ENCODE results near the gene RETNLB. TPM values are rescaled to one million over a fixed set of nuclear protein-coding genes. Genes with fewer than 3 reads are reported as not detected.

RETNLB gene, protein sequence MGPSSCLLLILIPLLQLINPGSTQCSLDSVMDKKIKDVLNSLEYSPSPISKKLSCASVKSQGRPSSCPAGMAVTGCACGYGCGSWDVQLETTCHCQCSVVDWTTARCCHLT
- total RNA-seq (2016; rRNA removed; fragmentation: Illumina TruSeq; extraction: Trizol) (not detected in 2 replicates), polyA plus RNA-seq (2011; rRNA removed) (not detected in 2 replicates), polyA minus RNA-seq (2011; rRNA and poly(A)+ RNA removed; ENCODE audit: low replicate concordance) (not detected in 2 replicates), Bru-seq, nascent RNA (not detected), BruChase-seq, experiment 1, labeled RNA remaining after a 6-hour chase (not detected), BruChase-seq, experiment 2, labeled RNA remaining after a 2-hour chase (not detected)
- not detected in 2 replicates for total RNA-seq (2016; cell fraction: cytosol; rRNA removed; fragmentation: Illumina TruSeq; extraction: Trizol; ENCODE audit: low read depth)
- not detected in 2 replicates for total RNA-seq (2016; cell fraction: insoluble cytoplasmic fraction; rRNA removed; fragmentation: Illumina TruSeq; extraction: Trizol)
- not detected in 2 replicates for total RNA-seq (2016; cell fraction: membrane; rRNA removed; fragmentation: Illumina TruSeq; extraction: Trizol)
- not detected in 2 replicates for total RNA-seq (2016; cell fraction: nucleus; rRNA removed; fragmentation: Illumina TruSeq; extraction: Trizol)
- not detected in 2 replicates for polyA plus RNA-seq (2011; cell fraction: cytosol; rRNA removed)
- polyA plus RNA-seq (2011; cell fraction: nucleus; rRNA removed), result not detected in 2 replicates
- polyA plus RNA-seq (2012), result not detected in 2 replicates
- not detected in 2 replicates for polyA plus RNA-seq (2016; cell fraction: cytosol; fragmentation: Illumina TruSeq; extraction: Trizol; ENCODE audit: low read depth)
- not detected in 2 replicates for polyA plus RNA-seq (2016; cell fraction: insoluble cytoplasmic fraction; fragmentation: Illumina TruSeq; extraction: Trizol; ENCODE audit: low read depth)
- polyA plus RNA-seq (2016; cell fraction: membrane; fragmentation: Illumina TruSeq; extraction: Trizol; ENCODE audit: low read depth), result not detected in 2 replicates
- not detected in 2 replicates for polyA plus RNA-seq (2016; cell fraction: nucleus; fragmentation: Illumina TruSeq; extraction: Trizol; ENCODE audit: insufficient read depth, low read depth)
- polyA minus RNA-seq (2011; cell fraction: cytosol; rRNA and poly(A)+ RNA removed), result not detected in 2 replicates
- polyA minus RNA-seq (2011; cell fraction: nucleus; rRNA and poly(A)+ RNA removed), result not detected in 2 replicates
- long read RNA-seq, experiment 1, result 0 reads
- long read RNA-seq, experiment 2, result 0 reads

DNA sequence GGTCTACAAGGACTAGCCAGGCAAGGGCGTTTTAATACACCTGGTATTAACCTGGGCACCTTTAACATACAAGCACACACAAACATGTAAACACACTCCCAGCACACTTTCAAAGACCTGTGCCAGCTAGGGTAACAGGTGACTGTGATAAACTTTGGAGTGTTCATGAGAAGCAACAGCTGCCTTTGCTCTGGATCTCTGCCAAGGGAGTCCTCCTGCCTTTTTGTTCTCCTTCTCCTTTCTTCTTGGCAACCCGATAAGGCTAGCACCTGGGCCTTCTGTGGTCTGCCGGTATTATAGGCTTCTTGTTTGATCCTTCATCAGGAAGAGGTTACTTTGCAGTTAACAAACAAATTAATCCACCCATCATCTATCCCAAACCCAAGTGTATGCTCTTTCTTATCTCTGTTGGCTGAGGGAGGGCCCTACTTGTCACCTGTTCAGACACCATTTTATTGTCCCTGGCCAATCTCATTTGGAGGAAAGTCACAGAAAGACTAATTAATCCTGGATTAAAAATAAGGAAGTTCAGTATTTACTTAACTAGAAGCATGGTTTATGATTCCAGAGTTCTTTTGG lies at the start of gene RETNLB:
TSS of gene RETNLB (minus strand) at position 7 of the 579 bp plus-strand sequence. CDS start 225 bp downstream, outside the sequence.
- Histone ChIP-seq H2AFZ (ENCODE audit: low read length) (no peak within 1 kb of the TSS), H3K4me1 (ENCODE audit: insufficient read depth, low read length) (no peaks in the 10 kb centered on the region), H3K36me3 (replicated peaks in 1 of 2; ENCODE audit: control insufficient read depth in 1 of 2, insufficient read depth in 2 of 2, low read length in 2 of 2) (no peaks in the 10 kb centered on the region), H3K27ac (ENCODE audit: extremely low read length, insufficient read depth, low read length) (no peak within 1 kb of the TSS), H3K4me3 (replicated peaks in 1 of 3; ENCODE audit: insufficient read depth in 1 of 3, low read depth in 2 of 3, low read length in 3 of 3) (no peak within 1 kb of the TSS), H3K9me3 (ENCODE audit: low read length) (no peaks in the 10 kb centered on the region), H3K9ac (ENCODE audit: insufficient read depth, low read depth, low read length) (no peak within 1 kb of the TSS), H3K27me3 (ENCODE audit: control insufficient read depth in 1 of 2, insufficient read depth in 2 of 2, low read length in 2 of 2) (no peaks in the 10 kb centered on the region), H3K79me2 (ENCODE audit: insufficient read depth, low read length) (no peaks in the 10 kb centered on the region), H4K20me1 (ENCODE audit: insufficient read depth, low read length) (no peaks in the 10 kb centered on the region), H3K4me2 (ENCODE audit: low read depth, low read length) (no peak within 1 kb of the TSS)
- in situ Hi-C loops (cut with HindIII; ENCODE audit: extremely low pct_ligation_motif_present, low pct_unique_long_range_greater_than_20kb) (no loop called here), intact Hi-C loops (cut with micrococcal nuclease; ENCODE audit: unreplicated experiment) (no loop called here)
- ATAC-seq (no peak), DNase-seq (ENCODE audit: low spot score) (no peak), FAIRE-seq (no peak)
- POLR2A ChIA-PET, result no interaction called here
- 2% methylated on average over 3 of the region's 3 CpGs for WGBS (ENCODE audit: low lambda C conversion rate)
- CTCF ChIA-PET (ENCODE audit: low intra/inter-chr PET ratio, low total read pairs), result no interaction called here
- BruUV-seq (replicated peaks), result no TSS peak
- TF ChIP-seq, protein P1, sequence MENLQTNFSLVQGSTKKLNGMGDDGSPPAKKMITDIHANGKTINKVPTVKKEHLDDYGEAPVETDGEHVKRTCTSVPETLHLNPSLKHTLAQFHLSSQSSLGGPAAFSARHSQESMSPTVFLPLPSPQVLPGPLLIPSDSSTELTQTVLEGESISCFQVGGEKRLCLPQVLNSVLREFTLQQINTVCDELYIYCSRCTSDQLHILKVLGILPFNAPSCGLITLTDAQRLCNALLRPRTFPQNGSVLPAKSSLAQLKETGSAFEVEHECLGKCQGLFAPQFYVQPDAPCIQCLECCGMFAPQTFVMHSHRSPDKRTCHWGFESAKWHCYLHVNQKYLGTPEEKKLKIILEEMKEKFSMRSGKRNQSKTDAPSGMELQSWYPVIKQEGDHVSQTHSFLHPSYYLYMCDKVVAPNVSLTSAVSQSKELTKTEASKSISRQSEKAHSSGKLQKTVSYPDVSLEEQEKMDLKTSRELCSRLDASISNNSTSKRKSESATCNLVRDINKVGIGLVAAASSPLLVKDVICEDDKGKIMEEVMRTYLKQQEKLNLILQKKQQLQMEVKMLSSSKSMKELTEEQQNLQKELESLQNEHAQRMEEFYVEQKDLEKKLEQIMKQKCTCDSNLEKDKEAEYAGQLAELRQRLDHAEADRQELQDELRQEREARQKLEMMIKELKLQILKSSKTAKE (CRISPR knock-in tag; IDR thresholded peaks at IDR 0.05; ENCODE audit: borderline replicate concordance), result no peak
- no peak for TF ChIP-seq FOSL2 (CRISPR knock-in tag; IDR thresholded peaks at IDR 0.05)
- no peak for TF ChIP-seq BHLHE40 (IDR thresholded peaks at IDR 0.05; ENCODE audit: low read length)
- no peak for TF ChIP-seq CAMTA2 (CRISPR knock-in tag; IDR thresholded peaks at IDR 0.05; ENCODE audit: borderline replicate concordance)
- no peak for TF ChIP-seq SCMH1 (CRISPR knock-in tag; IDR thresholded peaks at IDR 0.05; ENCODE audit: borderline replicate concordance)
- no peak for TF ChIP-seq ZNF780A (CRISPR knock-in tag; IDR thresholded peaks at IDR 0.05)
- TF ChIP-seq, protein P2, sequence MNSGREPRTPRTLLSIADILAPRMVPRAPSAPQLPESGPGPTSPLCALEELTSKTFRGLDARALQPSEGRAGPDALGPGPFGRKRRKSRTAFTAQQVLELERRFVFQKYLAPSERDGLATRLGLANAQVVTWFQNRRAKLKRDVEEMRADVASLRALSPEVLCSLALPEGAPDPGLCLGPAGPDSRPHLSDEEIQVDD (CRISPR knock-in tag; IDR thresholded peaks at IDR 0.05; ENCODE audit: borderline replicate concordance), result no peak
- TF ChIP-seq, protein P3, sequence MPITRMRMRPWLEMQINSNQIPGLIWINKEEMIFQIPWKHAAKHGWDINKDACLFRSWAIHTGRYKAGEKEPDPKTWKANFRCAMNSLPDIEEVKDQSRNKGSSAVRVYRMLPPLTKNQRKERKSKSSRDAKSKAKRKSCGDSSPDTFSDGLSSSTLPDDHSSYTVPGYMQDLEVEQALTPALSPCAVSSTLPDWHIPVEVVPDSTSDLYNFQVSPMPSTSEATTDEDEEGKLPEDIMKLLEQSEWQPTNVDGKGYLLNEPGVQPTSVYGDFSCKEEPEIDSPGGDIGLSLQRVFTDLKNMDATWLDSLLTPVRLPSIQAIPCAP (CRISPR knock-in tag; IDR thresholded peaks at IDR 0.05; ENCODE audit: low read depth), result no peak
- TF ChIP-seq RAD21 (CRISPR knock-in tag; IDR thresholded peaks at IDR 0.05), result no peak
- TF ChIP-seq ZBTB8A (CRISPR knock-in tag; IDR thresholded peaks at IDR 0.05; ENCODE audit: borderline replicate concordance, low read depth), result no peak
- TF ChIP-seq ZNF713 (CRISPR knock-in tag; IDR thresholded peaks at IDR 0.05), result no peak
- TF ChIP-seq HES4 (CRISPR knock-in tag; IDR thresholded peaks at IDR 0.05; ENCODE audit: borderline replicate concordance), result no peak
- TF ChIP-seq, protein P4, sequence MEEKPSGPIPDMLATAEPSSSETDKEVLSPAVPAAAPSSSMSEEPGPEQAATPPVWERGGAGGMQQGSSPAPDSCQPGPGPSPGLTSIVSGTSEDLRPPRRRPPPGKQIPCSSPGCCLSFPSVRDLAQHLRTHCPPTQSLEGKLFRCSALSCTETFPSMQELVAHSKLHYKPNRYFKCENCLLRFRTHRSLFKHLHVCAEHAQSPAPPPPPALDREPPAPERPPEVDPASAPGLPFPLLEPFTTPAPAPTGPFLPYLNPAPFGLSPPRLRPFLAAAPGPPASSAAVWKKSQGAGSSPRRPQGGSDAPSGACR (CRISPR knock-in tag; IDR thresholded peaks at IDR 0.05), result no peak
- TF ChIP-seq SIX4 (CRISPR knock-in tag; IDR thresholded peaks at IDR 0.05), result no peak
- no peak for TF ChIP-seq KDM3A (CRISPR knock-in tag; IDR thresholded peaks at IDR 0.05; ENCODE audit: low read depth)
- TF ChIP-seq JARID2 (CRISPR knock-in tag; IDR thresholded peaks at IDR 0.05; ENCODE audit: insufficient replicate concordance), result no peak
- TF ChIP-seq NFE2L2 (IDR thresholded peaks at IDR 0.05; ENCODE audit: low read length), result no peak

All from HepG2 (cell line).